Motor neuron (in vitro differentiated cells): ENCODE measurements around the gene VASH2. TPM values are rescaled to one million over a fixed set of nuclear protein-coding genes. Genes with fewer than 3 reads are reported as not detected.

Experiments used
- ATAC-seq, 8 experiments: fragments of 200-7000 bp; cut with Tn5 transposase; replicated peaks in 6 of 8; 2 replicates each; pipeline ENCODE4 v1.8.0; 2021; ENCODE audit warnings: mild to moderate bottlenecking in 8 of 8, moderate library complexity in 8 of 8
- H3K27ac ChIP-seq, 2 donors: fragments of 250-450 bp; sonication (Bioruptor Pico); 2 replicates each; pipeline ENCODE4 v1.9.0; 2021; ENCODE audit warnings: antibody characterized with exemption in 2 of 2, mild to moderate bottlenecking in 2 of 2, moderate library complexity in 1 of 2
- H3K4me1 ChIP-seq, 2 donors: fragments of 250-450 bp; sonication (Bioruptor Pico); replicated peaks in 1 of 2; 2 replicates each; pipeline ENCODE4 v1.6.1; 2021; ENCODE audit warnings: antibody characterized with exemption in 2 of 2, mild to moderate bottlenecking in 2 of 2, moderate library complexity in 1 of 2
- H3K4me3 ChIP-seq, 5 donors: fragments of 250-450 bp; sonication (Bioruptor Pico); 2 replicates each; pipeline ENCODE4 v1.9.0; 2021; ENCODE audit warnings: antibody characterized with exemption in 5 of 5, mild to moderate bottlenecking in 5 of 5, moderate library complexity in 4 of 5
- WGBS, 10 experiments: fragments of 450-650 bp; shearing (Covaris generic); methylation state at CpG; one replicate each; pipeline ENCODE4 v1.0.0; 2022; 5-methylcytosine and 5-hydroxymethylcytosine counted together
- in situ Hi-C, 9 experiments: fragments of 400-800 bp; cut with MboI; loops; one replicate each; pipeline ENCODE4 v1.15.0; 2021; ENCODE audit warnings: low sequenced_read_pairs in 9 of 9, low pct_unique_long_range_greater_than_20kb in 2 of 9; ENCODE audit not compliant: unreplicated experiment in 9 of 9
- total RNA-seq, 8 experiments: library from RNA; unstranded; fragments of 300-600 nt; gene quantifications; 2 replicates each; pipeline versions ENCODE4 v1.2.3 to v1.2.4, GENCODE V29; 2022

The VASH2 gene
- total RNA-seq, 8 experiments from 2014 or later = 1.2 to 44.7 (median 22.4) TPM

DNA sequence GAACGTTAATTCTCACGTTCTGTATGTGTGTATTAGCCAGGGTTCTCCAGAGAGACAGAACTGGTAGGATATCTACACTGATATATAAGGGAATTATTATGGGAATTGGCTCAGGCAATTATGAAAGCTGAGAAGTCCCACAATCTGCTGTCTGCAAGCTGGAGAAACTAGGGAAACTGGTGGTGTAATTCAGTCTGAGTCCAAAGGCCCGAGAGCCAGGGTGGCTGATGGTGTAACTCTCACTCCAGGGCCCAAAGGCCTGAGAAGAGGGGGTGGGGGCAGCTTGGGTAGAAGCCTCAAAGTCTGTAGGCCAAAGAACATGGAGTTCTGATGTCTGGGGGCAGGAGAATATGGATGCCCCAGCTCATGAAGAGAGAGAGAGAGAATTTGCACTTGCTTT, 13.3 kb upstream of the VASH2 start:
- 60 to 100% (median 92%) methylated on average over 1 to 3 of the region's 3 CpGs; no CpG with 5 or more reads in 2 of the 10 experiments for WGBS, 10 experiments
- no peak overlapping the region for H3K4me3 ChIP-seq
- in situ Hi-C loops = no loop called here
- no peak overlapping the region for H3K27ac ChIP-seq
- peaks cover 0 to 3% of the 10 kb centered on the region in 2 donors for H3K4me1 ChIP-seq
- ATAC-seq = no peak

DNA sequence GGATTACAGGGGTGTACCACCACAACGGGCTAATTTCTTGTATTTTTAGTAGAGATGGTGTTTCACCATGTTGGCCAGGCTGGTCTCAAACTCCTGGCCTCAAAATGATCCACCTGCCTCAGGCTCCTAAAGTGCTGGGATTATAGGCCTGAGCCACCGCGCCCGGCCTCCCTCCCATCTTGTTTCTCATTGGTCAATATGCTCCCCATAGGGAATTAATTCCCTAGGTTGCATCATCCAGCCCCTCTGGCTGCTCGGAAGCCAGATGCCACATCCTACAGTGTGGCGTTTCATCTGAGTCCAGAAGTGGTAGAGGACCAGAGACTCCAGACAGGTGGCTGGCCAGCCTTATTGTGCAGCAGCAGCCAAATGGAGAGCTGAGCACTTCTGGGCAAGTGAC, 11.5 kb upstream of the VASH2 start:
- no peak overlapping the region for H3K27ac ChIP-seq
- 10 to 100% (median 89%) methylated on average over 1 to 6 of the region's 6 CpGs; no CpG with 5 or more reads in 3 of the 10 experiments for WGBS, 10 experiments
- no peak overlapping the region for H3K4me3 ChIP-seq
- peaks cover 0 to 3% of the 10 kb centered on the region in 2 donors for H3K4me1 ChIP-seq
- ATAC-seq = no peak
- in situ Hi-C loops = no loop called here

DNA sequence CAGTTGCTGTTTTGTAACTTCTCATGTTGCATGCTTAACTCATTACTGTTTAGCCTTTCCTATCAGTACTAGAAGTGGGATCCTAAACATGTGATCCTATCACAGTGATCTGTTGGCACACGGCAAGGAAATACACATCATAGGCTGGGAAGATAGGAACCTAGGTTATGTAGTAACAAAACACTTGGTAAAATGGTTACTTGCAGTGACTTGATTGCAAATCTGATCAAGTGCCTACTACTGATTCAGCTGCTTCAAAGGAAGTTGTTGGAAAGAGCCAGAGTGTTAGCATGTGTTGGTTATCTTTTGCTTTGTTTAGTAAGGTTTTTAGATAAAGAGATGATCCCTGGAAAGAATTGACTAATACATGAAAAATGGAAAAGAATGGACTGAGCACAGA, 8.9 kb upstream of the VASH2 start:
- WGBS, 10 experiments = 30 to 100% (median 95%) methylated on average over 1 of the region's 1 CpG; no CpG with 5 or more reads in 2 of the 10 experiments
- in situ Hi-C loops = no loop called here
- ATAC-seq = no peak
- Histone ChIP-seq H3K27ac (no peak overlapping the region), H3K4me3 (no peak overlapping the region), H3K4me1 (peaks cover 0 to 3% of the 10 kb centered on the region in 2 donors)

DNA sequence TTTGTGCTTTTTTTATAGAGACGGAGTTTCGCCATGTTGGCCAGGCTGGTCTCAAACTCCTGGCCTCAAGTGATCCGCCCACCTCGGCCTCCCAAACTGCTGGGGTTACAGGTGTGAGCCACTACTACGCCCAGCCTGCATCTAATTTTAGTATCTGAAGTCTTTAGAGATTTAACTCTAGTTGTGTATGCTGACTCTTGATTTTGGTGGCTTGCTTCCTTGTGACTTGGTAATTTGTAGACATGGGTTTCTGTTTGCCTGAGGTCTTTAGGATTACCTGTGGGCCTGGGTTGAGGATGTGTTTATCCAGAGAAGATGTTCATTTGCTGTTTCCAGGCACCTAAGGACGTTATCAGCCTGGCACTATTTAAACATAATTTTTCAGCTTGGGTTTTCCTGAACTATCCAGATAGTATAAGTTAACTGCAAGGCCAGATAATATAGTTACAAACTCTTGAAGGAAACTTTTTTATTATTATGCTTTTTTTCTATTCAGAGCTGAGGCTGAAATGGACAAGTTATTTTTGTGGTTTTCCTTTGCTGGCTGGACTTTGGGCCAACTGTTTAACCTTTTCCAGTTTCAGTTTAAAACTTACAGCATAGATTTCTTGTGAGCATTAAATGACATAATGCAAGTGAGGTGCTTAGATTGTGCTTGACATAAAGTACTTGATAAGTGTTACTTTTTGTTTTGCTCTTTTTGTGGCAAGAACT, 7.5 kb upstream of the VASH2 start:
- H3K27ac ChIP-seq = no peak overlapping the region
- ATAC-seq = no peak
- WGBS, 10 experiments = 0 to 94% (median 58%) methylated on average over 1 to 6 of the region's 6 CpGs; no CpG with 5 or more reads in 2 of the 10 experiments
- peaks cover 0 to 3% of the 10 kb centered on the region in 2 donors for H3K4me1 ChIP-seq
- no peak overlapping the region for H3K4me3 ChIP-seq
- in situ Hi-C loops = no loop called here

DNA sequence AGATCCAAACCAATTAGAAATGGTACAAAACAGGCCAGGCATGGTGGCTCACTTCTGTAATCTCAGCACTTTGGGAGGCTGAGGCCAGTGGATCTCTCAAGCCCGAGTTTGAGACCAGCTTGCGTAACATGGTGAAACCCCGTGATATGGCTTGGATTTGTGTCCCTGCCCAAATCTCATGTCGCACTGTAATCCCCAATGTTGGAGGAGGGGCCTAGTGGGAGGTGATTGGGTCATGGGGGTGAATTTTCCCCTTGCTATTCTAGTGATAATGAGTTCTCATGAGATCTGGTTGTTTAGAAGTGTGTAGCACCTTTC, 7.0 kb upstream of the VASH2 start:
- no peak for ATAC-seq
- peaks cover 0 to 3% of the 10 kb centered on the region in 2 donors for H3K4me1 ChIP-seq
- no peak overlapping the region for H3K27ac ChIP-seq
- 45 to 93% (median 81%) methylated on average over 1 to 4 of the region's 4 CpGs; no CpG with 5 or more reads in 4 of the 10 experiments for WGBS, 10 experiments
- in situ Hi-C loops = no loop called here
- no peak overlapping the region for H3K4me3 ChIP-seq

DNA sequence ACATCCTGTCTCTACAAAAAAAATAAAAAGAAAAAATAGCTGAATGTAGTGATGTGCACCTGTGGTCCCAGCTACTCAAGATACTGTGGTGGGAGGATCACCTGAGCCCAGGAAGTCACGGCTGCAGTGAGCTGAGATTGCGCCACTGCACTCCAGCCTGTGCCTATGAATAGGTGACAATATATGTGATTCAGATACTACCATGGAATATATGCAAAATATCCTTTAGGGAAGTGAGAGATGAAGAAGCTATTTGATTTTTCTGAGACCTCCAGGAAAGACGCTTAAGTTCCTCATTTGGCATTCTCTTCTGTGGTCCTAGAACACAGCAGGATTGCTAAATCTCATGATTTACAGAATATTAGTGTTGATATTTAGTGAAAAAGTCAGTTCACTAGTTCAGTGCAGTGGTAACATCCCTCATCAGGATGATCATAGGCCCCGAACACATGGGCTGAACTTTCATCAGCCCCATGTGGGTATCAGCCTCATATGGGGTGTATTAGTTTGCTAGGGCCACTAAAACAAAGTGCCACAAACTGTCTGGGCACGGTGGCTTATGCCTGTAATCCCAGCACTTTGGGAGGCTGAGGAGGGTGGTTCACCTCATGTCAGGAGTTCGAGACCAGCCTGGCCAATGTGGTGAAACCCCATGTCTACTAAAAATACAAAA, 6.0 kb upstream of the VASH2 start:
- WGBS, 10 experiments = 78 to 97% (median 89%) methylated on average over 1 to 6 of the region's 6 CpGs; no CpG with 5 or more reads in 1 of the 10 experiments
- Histone ChIP-seq H3K4me1 (no peaks in the 10 kb centered on the region), H3K4me3 (no peak overlapping the region), H3K27ac (no peak overlapping the region)
- no peak for ATAC-seq
- in situ Hi-C loops = no loop called here

DNA sequence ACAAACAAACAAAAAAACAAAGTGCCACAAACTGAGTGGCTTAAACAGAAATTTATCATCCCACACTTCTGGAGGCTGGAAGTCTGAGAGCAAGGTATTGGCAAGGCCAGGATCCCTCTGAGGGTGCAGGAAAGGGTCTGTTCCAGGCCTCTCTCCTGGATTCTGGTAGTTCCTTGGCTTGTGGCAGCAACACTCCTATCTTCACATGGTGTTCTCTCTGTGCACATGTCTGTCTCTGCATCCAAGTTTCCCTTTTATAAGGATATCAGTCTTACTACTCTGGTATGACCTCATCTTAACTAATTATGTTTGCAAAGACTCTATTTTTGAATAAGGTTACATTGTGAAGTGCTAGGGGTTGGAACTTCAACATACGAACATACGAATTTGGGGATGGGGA, 5.3 kb upstream of the VASH2 start:
- WGBS, 10 experiments = 6 to 100% (median 88%) methylated on average over 2 of the region's 2 CpGs; no CpG with 5 or more reads in 4 of the 10 experiments

DNA sequence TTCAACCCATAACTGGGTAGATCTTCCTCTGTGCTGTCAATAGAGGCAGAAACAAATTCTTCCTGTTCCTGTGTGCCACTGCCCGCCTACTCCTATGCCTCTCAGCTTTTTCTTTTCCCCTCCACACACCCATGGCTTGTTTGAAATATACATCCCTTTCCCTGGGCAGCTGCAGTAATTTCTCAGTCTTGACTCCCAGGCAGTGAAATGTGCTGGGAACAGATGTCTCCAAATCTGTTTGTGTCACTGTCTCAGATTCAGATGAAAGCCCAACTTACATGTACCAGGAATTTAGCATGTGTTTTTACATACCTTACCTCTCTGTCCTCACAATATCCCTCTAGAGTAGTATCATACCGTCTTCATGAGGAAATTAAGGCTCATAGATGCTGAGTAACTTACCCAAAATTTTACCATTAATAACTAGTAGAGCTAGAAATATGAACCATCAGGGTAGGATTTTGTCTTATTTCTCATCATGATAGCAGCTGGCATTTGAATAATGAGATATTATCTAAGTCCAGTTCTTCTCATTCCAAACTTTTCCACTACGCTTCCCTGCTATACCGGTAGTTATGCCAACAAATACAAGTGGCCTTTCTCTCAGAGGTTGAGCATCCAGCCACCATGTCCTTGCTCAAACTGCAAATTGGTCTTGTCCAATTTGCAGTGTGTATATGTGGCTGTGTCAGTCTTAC, 4.7 kb upstream of the VASH2 start:
- 50 to 100% (median 87%) methylated on average over 1 to 4 of the region's 4 CpGs for WGBS, 10 experiments
- no peak for ATAC-seq
- H3K27ac ChIP-seq = no peak overlapping the region

More for the DNA sequence above, 5.3 kb upstream of the VASH2 start:
- H3K4me3 ChIP-seq = no peak overlapping the region
- no peak for ATAC-seq
- peaks cover 0 to 4% of the 10 kb centered on the region in 2 donors for H3K4me1 ChIP-seq
- in situ Hi-C loops = no loop called here
- no peak overlapping the region for H3K27ac ChIP-seq

DNA sequence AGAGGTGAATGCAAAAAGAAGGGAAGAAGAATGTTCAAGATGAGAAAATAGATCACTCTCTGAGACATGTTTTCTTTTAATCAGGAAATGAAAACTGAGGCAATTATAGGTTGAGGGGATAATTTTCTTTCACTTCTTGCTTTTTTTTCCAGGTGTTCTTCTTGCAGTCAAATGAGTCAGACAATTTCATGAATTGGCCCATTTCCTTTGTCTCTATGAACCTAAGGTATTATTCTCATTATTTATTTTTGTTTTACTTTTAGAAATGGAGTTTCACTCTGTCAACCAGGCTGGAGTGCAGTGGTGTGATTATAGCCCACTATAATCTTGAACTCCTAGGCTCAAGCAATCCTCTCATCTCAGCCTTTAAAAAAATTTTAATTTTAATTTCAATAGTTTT, 3.5 kb upstream of the VASH2 start:
- H3K4me3 ChIP-seq = no peak overlapping the region
- in situ Hi-C loops = no loop called here
- no peak overlapping the region for H3K27ac ChIP-seq
- H3K4me1 ChIP-seq = peaks cover 1 to 6% of the 10 kb centered on the region in 2 donors
- no peak for ATAC-seq

More for the DNA sequence above, 4.7 kb upstream of the VASH2 start:
- Histone ChIP-seq H3K4me1 (peaks cover 0 to 4% of the 10 kb centered on the region in 2 donors), H3K4me3 (no peak overlapping the region)
- in situ Hi-C loops = no loop called here

DNA sequence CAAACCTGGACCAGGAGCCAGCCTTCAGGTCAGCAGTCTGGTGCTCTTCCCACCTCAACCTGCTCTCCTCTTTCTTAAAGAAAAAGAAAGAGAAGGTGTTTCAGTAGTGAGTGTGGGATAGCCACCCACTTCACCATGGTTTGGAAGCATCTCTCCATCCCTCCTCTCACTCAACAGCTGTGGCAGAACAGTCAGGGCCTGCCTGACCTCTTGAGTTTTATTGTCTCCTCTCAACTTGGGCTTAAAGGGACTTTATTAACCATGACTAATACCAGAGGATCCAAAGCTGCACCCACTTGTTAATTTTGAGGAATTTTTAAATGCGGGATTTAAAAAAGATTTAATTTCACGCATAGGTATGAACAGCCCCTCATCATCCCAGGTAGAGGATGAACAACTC, 570 bp upstream of the VASH2 start:
- ATAC-seq = no peak
- no peak overlapping the region for H3K27ac ChIP-seq

DNA sequence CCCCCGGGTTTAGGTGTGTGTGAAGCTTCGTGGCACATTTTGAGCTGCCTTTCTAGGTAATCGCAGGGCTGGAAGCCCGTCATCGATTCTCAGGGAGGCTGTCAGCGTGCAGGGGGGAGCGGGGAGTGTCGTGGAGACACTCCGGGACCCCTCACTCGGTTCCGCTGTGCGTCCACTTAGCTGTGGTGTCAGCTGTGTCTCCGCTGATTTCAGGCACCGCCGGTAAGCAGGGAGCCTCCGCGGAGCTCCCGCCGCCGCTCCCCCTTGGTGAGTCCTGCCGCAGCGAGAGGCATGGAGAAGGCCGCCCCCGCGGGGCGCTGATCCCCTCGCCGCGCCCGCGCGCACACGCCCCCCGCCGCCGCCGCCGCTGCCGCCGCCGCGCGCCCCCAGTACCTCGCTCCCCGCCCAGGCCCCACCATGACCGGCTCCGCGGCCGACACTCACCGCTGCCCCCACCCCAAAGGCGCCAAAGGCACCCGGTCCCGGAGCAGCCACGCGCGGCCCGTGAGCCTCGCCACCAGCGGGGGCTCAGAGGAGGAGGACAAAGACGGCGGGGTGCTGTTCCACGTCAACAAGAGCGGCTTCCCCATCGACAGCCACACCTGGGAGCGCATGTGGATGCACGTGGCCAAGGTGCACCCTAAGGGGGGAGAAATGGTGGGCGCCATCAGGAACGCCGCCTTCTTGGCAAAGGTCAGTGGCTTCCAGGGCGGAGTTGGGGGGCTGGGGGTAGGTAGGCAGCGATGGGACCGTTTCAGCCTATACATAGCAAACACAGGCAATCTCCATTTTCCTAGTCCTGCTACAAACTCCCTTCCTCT, 995 bp downstream of the VASH2 start:
- ATAC-seq = peak in 6 of 8 experiments; percentile 4 to 25 (median 16)
- 4 to 40% (median 19%) methylated on average over 3 to 7 of the region's 72 CpGs; no CpG with 5 or more reads in 5 of the 10 experiments for WGBS, 10 experiments
- in situ Hi-C loops = no loop called here
- Histone ChIP-seq H3K4me1 (peaks cover 13 to 22% of the 10 kb centered on the region in 2 donors), H3K4me3 (peak overlapping the region; percentile 61 to 76 (median 67)), H3K27ac (peak overlapping the region; percentile 65 to 84)

More for the DNA sequence above, 570 bp upstream of the VASH2 start:
- in situ Hi-C loops = no loop called here
- WGBS, 10 experiments = 40 to 65% (median 52%) methylated on average over 1 to 2 of the region's 2 CpGs; no CpG with 5 or more reads in 2 of the 10 experiments
- peak overlapping the region; percentile 61 to 76 (median 67) for H3K4me3 ChIP-seq
- peaks cover 13 to 22% of the 10 kb centered on the region in 2 donors for H3K4me1 ChIP-seq

DNA sequence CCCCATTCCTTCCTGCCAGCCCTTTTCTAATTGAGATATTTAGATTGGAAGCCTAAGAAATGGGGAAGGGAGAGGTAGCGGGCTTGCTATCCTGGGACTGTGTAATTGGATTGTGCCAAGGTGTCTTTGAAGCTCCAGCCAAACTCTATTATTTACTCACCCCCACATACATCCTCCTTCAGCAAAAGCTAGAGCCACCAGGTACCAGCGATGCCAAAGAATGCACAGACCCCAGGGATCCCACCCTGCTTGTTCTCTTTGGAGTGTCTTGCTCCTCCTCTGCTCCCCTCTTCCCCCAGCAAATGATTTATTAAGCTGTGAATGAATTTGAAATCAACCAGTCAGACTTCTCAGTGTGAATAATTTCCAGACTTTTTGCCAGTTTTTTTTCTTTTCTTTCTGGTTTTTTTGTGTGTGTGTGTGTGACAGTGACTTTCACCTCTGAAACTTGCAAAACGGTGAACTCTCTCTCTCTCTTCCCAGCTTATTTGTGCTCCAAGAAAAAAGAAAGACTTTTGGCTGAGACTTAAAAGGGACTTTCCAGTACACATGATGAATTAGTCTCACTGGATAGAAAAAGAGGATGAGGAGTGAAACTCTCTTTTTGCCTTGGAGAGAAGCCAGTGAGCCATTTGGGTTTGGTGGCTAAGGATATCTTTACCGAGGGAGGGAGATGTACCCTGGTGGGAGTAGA, 1.8 kb downstream of the VASH2 start:
- in situ Hi-C loops = no loop called here
- H3K27ac ChIP-seq = no peak overlapping the region
- peaks cover 13 to 22% of the 10 kb centered on the region in 2 donors for H3K4me1 ChIP-seq
- peak overlapping the region; percentile 61 to 76 (median 67) for H3K4me3 ChIP-seq
- ATAC-seq = no peak
- 0 to 80% (median 33%) methylated on average over 1 to 3 of the region's 4 CpGs; no CpG with 5 or more reads in 1 of the 10 experiments for WGBS, 10 experiments
